Osteoblast (primary cell): ENCODE results near the gene SNX25. TPM values are rescaled to one million over a fixed set of nuclear protein-coding genes. Genes with fewer than 3 reads are reported as not detected.

Experiments
- DNase-seq: peaks from one replicate; pipeline ENCODE4 v3.0.0; 2011; ENCODE audit warnings: low spot score, mixed read lengths; ENCODE audit not compliant: insufficient read length; ENCODE audit errors: missing footprints
- H2AFZ ChIP-seq: 2 replicates; pipeline ENCODE4 v1.6.0; 2011; ENCODE audit warnings: mild to moderate bottlenecking, low read length
- H3K27ac ChIP-seq: 2 replicates; pipeline ENCODE4 v1.5.1; 2011; ENCODE audit warnings: mild to moderate bottlenecking, low read depth, low read length, moderate library complexity
- H3K27me3 ChIP-seq: 2 replicates; pipeline ENCODE4 v1.6.0; 2012; ENCODE audit warnings: mild to moderate bottlenecking, control low read depth, inconsistent platforms, low read length, moderate library complexity; ENCODE audit not compliant: insufficient read depth
- H3K36me3 ChIP-seq: 2 replicates; pipeline ENCODE4 v1.5.1; 2011; ENCODE audit warnings: mild to moderate bottlenecking, low read length, control low read depth, moderate library complexity; ENCODE audit not compliant: insufficient read depth
- H3K4me1 ChIP-seq: 2 replicates; pipeline ENCODE4 v1.5.1; 2011; ENCODE audit warnings: mild to moderate bottlenecking, low read length, control low read depth, moderate library complexity; ENCODE audit not compliant: insufficient read depth
- H3K4me2 ChIP-seq: 2 replicates; pipeline ENCODE4 v1.6.0; 2011; ENCODE audit warnings: mild to moderate bottlenecking, low read length; ENCODE audit not compliant: insufficient read depth
- H3K4me3 ChIP-seq: fragments of 200-600 bp; sonication (generic); 3 replicates; pipeline ENCODE4 v1.5.1; 2012; ENCODE audit warnings: mild to moderate bottlenecking, low read length, inconsistent platforms; ENCODE audit not compliant: insufficient read depth
- H3K79me2 ChIP-seq: 2 replicates; pipeline ENCODE4 v1.6.0; 2012; ENCODE audit warnings: mild to moderate bottlenecking, low read length, control low read depth, inconsistent platforms; ENCODE audit not compliant: insufficient read depth
- H3K9me3 ChIP-seq: 2 replicates; pipeline ENCODE4 v1.5.1; 2011; ENCODE audit warnings: low read depth, low read length, control low read depth
- H4K20me1 ChIP-seq: 2 replicates; pipeline ENCODE4 v1.6.0; 2012; ENCODE audit warnings: mild to moderate bottlenecking, low read length, control low read depth; ENCODE audit not compliant: insufficient read depth
- total RNA-seq: library from RNA; depleted of rRNA; stranded (reverse); fragments of >200 nt; gene quantifications from 2 replicates; pipeline ENCODE4 v1.2.3, GENCODE V29; 2012
- TF ChIP-seq, protein P1 (sequence below): IDR thresholded peaks from 2 replicates; pipeline ENCODE4 v1.5.1; 2011; ENCODE audit warnings: mild to moderate bottlenecking, low read depth, low read length, moderate library complexity; ENCODE audit errors: extremely low read depth

The SNX25 gene
- total RNA-seq, 1 donor, result 98.1 TPM

- peak overlapping the region; percentile 35 for H3K4me2 ChIP-seq
- H3K79me2 ChIP-seq, result peaks cover 72% of the 10 kb centered on the region
- H3K27me3 ChIP-seq, result no peaks in the 10 kb centered on the region
- peaks cover 19% of the 10 kb centered on the region for H3K4me1 ChIP-seq
- no peak overlapping the region for H3K4me3 ChIP-seq
- no peaks in the 10 kb centered on the region for H3K9me3 ChIP-seq
- TF ChIP-seq, protein P1, sequence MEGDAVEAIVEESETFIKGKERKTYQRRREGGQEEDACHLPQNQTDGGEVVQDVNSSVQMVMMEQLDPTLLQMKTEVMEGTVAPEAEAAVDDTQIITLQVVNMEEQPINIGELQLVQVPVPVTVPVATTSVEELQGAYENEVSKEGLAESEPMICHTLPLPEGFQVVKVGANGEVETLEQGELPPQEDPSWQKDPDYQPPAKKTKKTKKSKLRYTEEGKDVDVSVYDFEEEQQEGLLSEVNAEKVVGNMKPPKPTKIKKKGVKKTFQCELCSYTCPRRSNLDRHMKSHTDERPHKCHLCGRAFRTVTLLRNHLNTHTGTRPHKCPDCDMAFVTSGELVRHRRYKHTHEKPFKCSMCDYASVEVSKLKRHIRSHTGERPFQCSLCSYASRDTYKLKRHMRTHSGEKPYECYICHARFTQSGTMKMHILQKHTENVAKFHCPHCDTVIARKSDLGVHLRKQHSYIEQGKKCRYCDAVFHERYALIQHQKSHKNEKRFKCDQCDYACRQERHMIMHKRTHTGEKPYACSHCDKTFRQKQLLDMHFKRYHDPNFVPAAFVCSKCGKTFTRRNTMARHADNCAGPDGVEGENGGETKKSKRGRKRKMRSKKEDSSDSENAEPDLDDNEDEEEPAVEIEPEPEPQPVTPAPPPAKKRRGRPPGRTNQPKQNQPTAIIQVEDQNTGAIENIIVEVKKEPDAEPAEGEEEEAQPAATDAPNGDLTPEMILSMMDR, result no peak
- peak; percentile 44 for DNase-seq
- H2AFZ ChIP-seq, result no peak overlapping the region
- no peak overlapping the region for H3K27ac ChIP-seq
- H3K36me3 ChIP-seq, result no peaks in the 10 kb centered on the region
- peaks cover 26% of the 10 kb centered on the region for H4K20me1 ChIP-seq
Observed at GRCh38 chr4:185232370-185232769, 23.0 kb downstream of the SNX25 start.

- H3K4me3 ChIP-seq, result no peak overlapping the region
- TF ChIP-seq, protein P1, result no peak
- H3K4me2 ChIP-seq, result no peak overlapping the region
- H3K4me1 ChIP-seq, result peaks cover 33% of the 10 kb centered on the region
- no peaks in the 10 kb centered on the region for H3K36me3 ChIP-seq
- DNase-seq, result no peak
- peaks cover 12% of the 10 kb centered on the region for H4K20me1 ChIP-seq
- no peaks in the 10 kb centered on the region for H3K9me3 ChIP-seq
- no peaks in the 10 kb centered on the region for H3K27me3 ChIP-seq
- peaks cover 59% of the 10 kb centered on the region for H3K79me2 ChIP-seq
- H2AFZ ChIP-seq, result no peak overlapping the region
- H3K27ac ChIP-seq, result no peak overlapping the region
Observed at GRCh38 chr4:185235119-185235842, 25.9 kb downstream of the SNX25 start.

DNA sequence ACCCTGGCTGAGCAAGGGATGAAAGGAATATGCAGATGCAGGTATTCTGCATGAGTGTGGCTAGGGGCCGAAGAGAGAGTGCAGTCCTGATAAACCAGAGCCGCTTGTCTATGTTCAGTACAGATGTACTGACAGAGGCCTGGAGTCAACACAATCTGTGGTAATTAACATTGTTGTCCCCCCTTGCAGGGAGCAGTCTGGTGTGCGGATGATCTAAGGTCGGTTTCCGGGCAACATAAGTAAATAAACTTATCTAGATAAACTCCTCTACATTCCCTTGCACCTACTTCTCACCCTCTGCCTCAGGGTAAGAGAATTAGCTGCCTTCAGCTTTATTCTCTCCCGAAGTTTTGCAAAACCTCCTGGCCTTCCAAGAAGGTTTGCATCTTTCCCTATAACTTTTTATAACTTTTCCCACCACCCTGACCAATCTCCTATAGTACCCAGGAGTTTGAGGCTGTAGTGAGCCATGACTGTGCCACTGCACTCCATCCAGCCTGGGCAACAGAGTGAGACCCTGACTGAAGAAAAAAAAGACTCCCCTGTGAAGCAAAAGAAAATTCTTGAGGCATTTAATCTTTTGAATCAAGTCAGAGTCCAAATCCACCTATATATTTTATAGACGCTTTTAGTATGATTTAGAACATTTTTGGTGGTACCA lies 26.6 kb downstream of the SNX25 start:
- H3K27ac ChIP-seq, result no peak overlapping the region
- peaks cover 33% of the 10 kb centered on the region for H3K4me1 ChIP-seq
- H2AFZ ChIP-seq, result no peak overlapping the region
- TF ChIP-seq, protein P1, result no peak
- H3K27me3 ChIP-seq, result no peaks in the 10 kb centered on the region
- peaks cover 12% of the 10 kb centered on the region for H4K20me1 ChIP-seq
- H3K4me3 ChIP-seq, result no peak overlapping the region
- no peak for DNase-seq
- no peaks in the 10 kb centered on the region for H3K9me3 ChIP-seq
- no peak overlapping the region for H3K4me2 ChIP-seq
- no peaks in the 10 kb centered on the region for H3K36me3 ChIP-seq
- H3K79me2 ChIP-seq, result peaks cover 53% of the 10 kb centered on the region

GRCh38 chr4:185237175-185237574 lies 27.8 kb downstream of the SNX25 start:
- Histone ChIP-seq H3K9me3 (no peaks in the 10 kb centered on the region), H3K27ac (peak overlapping the region; percentile 71), H2AFZ (no peak overlapping the region), H4K20me1 (peaks cover 13% of the 10 kb centered on the region), H3K36me3 (no peaks in the 10 kb centered on the region), H3K79me2 (peaks cover 55% of the 10 kb centered on the region), H3K4me1 (peaks cover 29% of the 10 kb centered on the region), H3K27me3 (no peaks in the 10 kb centered on the region), H3K4me2 (peak overlapping the region; percentile 7), H3K4me3 (no peak overlapping the region)
- TF ChIP-seq, protein P1, result no peak
- peak; percentile 59 for DNase-seq
